ENCODE data around the gene TOX2.

The TOX2 gene

GRCh38 chr20:44080646-44081267 is 166.1 kb downstream of the TOX2 start:
- no peak for DNase-seq

GRCh38 chr20:44081476-44081875 is 166.8 kb downstream of the TOX2 start:
- no peak for DNase-seq

DNA sequence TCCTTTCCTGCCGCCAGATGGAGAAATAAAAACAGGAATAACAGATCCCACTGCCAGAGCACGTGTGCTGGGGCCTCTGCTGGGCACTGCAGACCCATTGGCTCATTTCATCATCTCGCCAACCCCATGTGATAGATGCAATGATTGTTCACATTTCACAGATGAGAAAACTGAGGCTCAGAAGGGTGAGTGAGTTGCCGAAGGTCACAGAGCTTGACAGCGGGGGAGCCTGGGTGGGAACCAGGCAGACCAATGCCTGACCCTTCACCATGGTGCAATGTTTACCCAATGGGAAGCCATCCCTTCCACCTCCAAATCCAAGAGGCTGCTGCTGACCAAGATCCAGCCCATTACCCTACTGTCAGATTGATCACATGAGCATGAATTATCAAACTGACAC is 167.2 kb downstream of the TOX2 start:
- DNase-seq: no peak

- DNase-seq: no peak
Measured at GRCh38 chr20:44083220-44083933, 168.7 kb downstream of the TOX2 start.

GRCh38 chr20:44084439-44084838 is 169.8 kb downstream of the TOX2 start:
- DNase-seq: no peak

DNA sequence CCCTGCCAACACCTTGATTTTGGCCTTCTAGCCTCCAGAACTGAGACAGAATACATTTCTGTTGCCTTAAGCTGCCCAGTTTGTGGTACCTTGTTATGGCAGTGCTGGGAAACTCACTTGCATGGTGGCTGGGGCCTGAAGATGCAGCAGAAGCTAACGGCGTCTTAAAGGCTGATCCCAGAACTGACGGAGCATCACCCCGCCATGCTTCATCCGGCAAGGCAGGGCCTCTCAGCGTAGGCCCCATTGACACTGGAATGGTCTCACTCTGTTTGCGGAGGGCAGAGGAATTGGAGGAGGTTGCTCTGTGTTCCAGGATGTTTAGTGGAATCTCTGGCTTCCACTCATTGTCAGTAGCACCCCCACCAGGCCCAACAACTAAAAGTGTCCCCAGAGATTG is 170.2 kb downstream of the TOX2 start:
- DNase-seq: no peak

GRCh38 chr20:44085616-44086434 is 171.2 kb downstream of the TOX2 start:
- DNase-seq: no peak

DNA sequence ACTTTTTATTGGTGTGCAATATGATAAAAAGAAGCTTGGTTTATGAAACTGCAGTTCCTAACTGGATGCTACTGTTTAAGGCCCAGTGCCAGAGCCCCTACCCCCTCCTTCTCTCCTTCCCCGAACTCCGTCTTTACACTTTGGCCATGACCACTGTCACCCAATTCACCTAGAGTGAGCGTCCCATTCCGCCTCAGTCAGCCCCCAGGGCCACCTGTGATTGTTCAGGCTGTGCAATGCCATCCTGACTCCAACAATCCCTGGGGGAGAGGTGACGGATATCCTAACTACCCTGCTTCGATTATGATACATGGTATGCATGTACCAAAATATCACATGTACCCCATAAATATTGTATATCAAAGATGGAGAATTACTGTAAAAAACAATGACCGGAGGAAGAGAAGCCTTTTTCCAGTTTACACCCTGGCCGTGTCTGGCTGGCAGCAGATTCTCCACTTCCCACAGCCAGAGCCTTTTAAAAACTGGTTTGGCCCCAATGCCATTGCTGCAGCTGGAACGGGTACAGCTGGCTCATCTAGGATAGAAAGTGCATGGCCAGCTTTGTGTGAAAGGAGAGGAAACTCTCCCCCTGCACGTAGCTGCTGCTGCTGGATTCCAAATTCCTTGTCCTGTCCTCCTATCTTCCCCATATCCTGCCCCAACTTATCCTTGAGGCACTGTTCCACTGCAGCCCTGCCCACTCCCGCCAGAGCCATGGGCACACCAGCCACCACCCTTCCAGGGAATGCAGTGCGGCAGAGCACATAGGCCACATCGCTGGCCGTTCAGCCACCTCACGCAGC is 172.6 kb downstream of the TOX2 start:
- no peak for DNase-seq

- DNase-seq: no peak
Measured at GRCh38 chr20:44087857-44088120, 173.1 kb downstream of the TOX2 start.

- DNase-seq: no peak
Measured at GRCh38 chr20:44089987-44090674, 175.5 kb downstream of the TOX2 start.

GRCh38 chr20:44091026-44091425 is 176.4 kb downstream of the TOX2 start:
- DNase-seq: no peak

- DNase-seq: no peak
Measured at GRCh38 chr20:44092551-44093248, 178.0 kb downstream of the TOX2 start.

DNA sequence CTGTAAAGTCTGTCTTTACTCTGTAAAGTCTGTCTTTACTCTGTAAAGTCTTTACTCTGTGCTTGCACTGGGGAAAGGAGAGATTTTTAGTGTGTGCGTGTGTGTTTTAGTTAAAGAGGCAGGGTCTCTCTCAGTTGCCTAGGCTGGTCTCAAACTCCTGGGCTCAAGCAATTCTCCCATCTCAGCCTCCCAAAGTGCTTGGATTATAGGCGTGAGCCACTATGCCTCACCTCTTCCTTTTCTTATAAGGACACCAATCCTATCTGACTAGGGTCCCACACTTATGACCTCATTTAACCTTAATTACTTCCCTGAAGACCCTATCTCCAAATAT is 178.6 kb downstream of the TOX2 start:
- DNase-seq: no peak

DNA sequence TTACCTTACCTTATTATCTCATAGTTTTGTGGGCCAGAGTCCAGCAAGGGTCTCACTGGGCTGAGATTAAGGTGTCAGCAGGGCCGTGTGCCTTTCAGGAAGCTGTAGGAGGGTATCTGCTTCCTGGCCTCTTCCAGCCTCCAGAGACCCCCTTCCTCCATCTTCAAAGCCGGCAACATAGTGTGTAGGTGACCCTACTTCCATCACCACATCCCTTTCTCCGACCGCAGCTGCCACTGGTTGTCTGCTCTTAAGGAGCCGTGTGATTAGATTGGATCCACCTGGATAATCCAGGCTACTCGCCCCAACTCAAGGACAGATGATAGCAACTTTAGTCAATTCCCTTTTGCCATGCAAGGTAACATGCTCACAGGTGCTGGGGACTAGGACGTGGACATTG is 181.2 kb downstream of the TOX2 start:
- DNase-seq: no peak

GRCh38 chr20:44097521-44098255 is 183.0 kb downstream of the TOX2 start:
- no peak for DNase-seq

DNA sequence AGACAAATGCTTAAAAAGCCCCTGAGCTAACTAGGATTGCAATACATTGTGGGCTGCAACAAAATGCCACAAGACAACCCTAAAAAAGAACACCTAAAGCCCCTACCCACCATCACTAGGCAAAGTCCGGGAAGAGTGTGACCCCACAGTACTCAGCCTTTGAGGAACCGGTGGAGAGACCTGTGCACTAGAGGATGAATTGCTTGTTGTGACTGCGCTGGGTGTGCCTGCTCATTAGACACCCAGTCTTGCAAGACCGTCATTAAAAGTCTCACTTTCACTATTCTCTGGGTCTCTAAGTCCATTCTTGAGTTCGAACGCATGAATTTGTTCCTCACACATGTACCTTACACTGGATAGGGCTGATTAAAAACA is 183.6 kb downstream of the TOX2 start:
- DNase-seq: no peak

- no peak for DNase-seq
Measured at GRCh38 chr20:44098657-44099056, 184.0 kb downstream of the TOX2 start.

- DNase-seq: no peak
Measured at GRCh38 chr20:44099832-44100231, 185.2 kb downstream of the TOX2 start.

DNA sequence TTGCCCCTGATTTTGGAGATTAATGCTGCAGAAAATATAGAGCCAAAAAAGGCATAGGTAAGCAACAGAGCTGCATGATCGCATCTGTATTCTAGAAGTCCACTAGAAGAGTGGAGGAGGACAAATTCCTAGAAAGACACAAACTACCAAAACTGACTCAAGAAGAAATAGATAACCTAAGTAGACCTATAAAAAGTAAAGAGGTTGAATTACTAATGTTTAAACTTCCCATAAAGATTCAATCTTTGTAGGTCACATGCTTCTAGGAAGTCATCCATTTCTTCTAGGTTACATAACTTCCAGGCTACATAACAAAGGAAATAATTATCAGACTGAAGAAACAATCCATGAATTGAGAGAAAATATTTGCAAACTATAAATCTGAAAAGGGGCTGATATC is 187.9 kb downstream of the TOX2 start:
- DNase-seq: no peak

- no peak for DNase-seq
Measured at GRCh38 chr20:44104798-44105517, 190.3 kb downstream of the TOX2 start.
